GM18505 (cell line): ENCODE data around the gene CNNM2.
"Not testable (repeated sequence)": the region's sequence is repeated elsewhere in the genome, so short reads cannot be mapped to it uniquely, and the experiment has no call there.

Source experiments
- ATAC-seq: cut with Tn5 transposase; IDR thresholded peaks from one replicate; pipeline ENCODE4 v1.9.1; 2021; ENCODE audit not compliant: unreplicated experiment
- POLR2A ChIP-seq: IDR thresholded peaks from 4 replicates; pipeline ENCODE4 v1.6.1; 2011; ENCODE audit warnings: borderline replicate concordance; ENCODE audit not compliant: insufficient read depth, insufficient read length; ENCODE audit errors: extremely low read depth

CNNM2 gene

DNA sequence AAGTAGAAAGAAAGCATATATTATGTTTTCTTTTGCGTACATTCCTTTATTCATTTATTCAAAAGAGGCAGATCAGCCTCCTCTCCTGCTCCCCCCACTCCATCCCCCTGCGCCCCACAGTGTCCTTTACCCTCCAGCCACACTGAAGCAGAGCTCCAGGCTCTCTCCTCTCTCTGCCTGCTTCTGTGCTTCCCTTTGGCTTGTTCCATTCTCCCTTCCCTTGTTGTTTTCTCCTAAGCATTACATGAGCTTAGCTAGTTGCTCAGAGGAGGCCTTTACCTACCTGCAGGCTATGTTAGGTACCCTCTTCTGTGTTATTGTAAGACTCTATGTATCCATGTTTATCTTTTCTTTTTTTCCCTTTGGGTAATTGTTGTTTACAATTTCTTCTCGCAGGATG lies 27.4 kb downstream of the CNNM2 start:
- no peak for TF ChIP-seq POLR2A
- ATAC-seq, result no peak

DNA sequence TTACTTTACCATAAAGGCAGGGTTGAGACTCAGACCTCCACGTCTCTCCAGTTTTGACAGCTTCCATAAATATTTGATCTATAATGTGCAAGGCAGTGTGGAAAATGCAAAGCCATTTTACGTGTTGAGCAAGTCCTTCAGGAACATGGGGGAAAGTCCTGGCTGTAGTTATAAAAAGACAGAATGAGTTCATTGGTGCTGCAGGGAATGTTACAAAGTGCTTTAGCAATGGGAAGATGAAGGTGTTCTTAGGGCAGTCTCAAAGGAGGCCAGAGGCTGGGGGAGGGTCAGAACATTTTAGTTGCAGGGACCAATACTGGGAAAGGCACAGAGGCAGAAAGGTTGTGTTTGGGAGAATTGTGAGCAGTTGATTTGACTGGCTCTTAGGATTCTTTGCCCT lies 27.9 kb downstream of the CNNM2 start:
- no peak for TF ChIP-seq POLR2A
- ATAC-seq, result no peak

DNA sequence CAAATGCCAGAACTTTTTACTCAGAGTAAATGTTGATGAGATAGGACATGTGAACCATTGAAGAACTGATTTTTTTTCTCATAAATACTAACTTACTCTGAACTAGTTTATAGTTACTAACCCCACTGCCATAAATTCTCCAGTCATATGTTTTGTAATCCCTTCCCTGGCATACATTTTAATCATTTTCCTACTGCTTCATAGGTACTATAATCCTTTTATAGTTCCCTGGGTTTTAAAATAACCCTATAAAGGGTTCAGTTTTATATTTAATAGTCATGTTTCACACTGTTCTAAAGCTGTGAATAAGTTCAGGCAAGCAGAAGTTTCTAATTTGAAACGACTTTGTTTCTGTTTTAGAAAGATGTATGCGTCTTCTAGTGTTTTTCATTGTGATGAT lies 28.9 kb downstream of the CNNM2 start:
- no peak for ATAC-seq
- TF ChIP-seq POLR2A, result no peak

DNA sequence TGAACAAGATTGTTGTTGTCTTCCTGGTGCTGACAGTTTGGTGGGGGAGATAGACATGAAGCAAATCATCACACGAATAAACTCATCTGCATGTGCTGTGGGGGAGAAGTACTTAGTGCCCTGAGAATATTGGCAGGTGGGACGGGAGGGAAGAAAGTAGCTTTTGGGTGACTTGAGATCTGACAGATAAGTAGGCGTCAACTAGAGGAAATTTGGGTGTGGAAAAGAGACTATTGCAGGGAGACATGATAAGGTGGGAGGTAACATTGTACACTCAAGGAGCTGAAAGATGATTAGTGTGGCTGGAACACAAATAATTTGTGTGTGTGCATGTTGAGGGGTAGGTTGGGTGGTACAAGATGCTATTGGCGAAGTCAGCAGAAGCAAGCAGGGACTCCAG lies 30.1 kb downstream of the CNNM2 start:
- TF ChIP-seq POLR2A, result no peak
- no peak for ATAC-seq

DNA sequence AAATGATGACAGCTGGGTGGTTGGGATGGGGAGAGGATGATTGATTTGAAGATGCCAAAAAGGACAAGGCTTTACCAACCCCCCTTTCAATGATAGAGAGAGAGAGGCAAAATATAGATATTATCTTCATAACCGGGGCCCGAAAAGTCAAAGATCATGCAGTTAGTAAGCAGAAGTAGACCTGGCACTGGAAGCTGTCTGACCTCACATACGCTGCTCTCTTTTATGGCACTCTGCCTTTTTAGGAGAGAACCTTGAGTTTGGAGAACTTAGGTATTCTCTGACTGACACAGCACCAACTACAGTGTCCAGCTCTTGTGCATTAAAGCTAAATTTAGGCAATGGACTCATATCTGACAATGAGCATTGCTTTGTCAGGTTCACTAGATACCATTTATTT lies 30.7 kb downstream of the CNNM2 start:
- TF ChIP-seq POLR2A, result no peak
- no peak for ATAC-seq

DNA sequence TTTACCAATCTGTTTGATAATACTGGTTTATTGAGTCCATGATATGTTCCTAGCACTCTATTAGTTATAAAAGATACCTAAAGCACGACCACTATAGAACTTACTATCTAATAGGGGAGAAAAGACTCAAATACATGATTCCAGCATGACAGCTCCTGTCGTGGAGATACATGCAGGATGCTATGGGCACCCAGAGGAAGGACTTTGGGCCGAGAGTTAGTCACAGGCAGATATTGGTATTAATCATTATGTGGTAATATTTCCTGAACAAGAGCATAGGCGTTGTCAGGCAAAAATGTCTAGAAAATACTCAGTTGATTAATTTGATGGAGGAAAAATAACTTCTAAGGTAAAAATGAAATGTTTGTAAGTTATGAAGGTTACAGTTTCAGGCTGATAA lies 31.8 kb downstream of the CNNM2 start:
- no peak for ATAC-seq
- no peak for TF ChIP-seq POLR2A

DNA sequence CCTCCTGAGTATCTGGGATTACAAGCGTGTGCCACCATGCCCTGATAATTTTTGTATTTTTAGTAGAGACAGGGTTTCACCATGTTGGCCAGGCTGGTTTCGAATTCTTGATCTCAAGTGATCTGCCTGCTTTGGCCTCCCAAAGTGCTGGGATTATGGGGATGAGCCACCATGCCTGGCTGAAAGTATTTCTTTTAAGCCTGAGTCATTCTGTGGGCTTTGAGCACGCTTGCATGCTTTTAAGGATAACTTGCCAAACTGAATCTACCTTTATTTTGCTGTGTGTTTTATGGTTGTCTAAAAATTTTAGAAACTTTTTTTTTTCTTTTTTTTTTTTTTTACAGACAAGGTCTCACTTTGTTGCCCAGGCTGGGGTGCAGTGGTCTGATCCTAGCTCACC lies 33.2 kb downstream of the CNNM2 start:
- TF ChIP-seq POLR2A, result no peak
- ATAC-seq, result no peak

DNA sequence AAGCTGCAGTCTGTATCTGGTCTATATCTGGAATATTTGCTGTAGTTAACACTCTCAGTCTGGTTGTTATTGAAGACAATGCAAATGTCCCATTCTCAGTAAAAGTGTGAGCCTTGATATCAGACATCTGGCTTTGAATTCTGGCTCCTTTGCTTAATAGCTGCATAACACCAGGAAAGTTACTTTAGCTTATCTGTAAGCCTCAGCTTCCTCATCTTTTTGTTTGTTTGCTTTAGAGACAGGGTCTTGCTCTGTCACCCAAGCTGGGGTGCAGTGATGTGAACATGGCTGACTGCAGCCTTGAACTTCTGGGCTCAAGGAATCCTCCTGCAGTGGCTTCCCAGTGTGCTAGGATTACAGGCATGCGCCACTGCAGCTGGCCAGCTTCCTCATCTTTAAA lies 41.3 kb downstream of the CNNM2 start:
- TF ChIP-seq POLR2A, result no peak
- ATAC-seq, result no peak

DNA sequence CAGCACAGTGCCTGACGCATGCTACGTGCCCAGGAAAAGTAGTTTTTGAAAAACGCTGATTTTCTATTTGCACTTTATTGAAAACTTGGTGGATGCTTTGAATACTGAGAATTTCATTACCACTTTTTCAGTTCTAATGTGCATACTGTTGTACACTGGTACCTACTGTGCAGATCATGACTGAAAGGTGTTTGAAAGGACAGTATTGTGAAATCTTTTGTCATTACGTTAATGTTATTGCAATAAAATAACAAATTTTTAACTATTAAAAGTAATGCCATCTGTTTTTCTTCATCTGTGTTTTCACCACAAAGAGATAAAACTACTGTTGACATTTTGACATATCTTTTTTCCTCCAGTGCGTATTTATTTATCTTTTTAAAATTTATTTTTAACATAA lies 42.1 kb downstream of the CNNM2 start:
- ATAC-seq, result no peak
- no peak for TF ChIP-seq POLR2A

DNA sequence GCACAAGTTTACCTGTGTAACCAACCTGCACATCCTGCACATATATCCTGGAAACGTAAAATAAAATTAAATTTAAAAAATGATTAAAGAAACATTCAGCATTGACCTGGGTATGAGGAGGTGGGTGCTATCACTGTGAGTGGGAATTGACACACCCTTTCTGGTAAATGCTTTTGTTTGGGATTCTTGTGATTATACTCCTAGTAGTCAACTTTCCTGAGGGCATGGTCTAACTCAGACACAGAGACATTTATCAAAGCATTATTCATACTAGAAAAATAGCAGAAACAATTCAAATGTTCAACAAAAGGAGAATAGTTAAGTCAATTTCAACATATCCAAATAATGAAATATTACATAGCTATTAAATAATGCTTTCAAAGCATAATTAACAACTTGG lies 44.2 kb downstream of the CNNM2 start:
- TF ChIP-seq POLR2A, result no peak
- ATAC-seq, result no peak

DNA sequence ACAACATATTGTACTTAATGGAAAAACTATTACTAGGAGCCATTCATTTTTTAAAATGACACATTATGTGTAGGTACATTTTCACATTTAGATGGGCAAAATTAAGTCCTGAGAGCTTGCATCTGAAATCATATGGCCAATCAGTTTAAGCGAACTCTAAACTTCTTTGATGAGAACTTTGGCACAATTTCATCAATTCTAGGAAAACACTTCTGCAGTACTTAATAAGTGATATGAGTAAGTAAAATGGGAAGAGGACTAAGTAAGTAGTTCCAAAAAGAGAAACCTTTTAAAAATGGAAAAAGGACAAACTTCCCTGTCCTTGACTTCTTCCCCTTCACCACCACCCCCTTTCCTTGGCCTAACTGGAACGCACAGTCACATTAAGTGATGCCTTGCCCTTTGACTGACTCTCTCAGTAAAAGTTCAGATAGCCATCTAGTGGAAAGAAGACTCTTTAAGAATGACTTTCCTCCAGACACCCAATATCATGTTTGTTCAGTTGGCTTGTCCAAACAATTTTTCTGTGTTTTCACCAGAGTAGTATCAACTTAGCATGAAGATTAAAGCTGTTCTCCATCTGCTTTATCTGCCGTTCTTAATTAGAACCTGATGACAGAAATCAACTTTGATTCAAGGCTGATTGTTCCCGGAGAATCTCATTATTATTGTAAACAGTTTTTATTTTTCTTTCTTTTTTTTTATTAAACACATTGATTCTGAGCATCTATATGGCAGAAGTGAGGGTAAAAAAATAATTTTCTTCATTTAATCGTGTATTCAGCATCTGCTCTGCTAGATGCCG lies 45.1 kb downstream of the CNNM2 start:
- no peak for TF ChIP-seq POLR2A
- ATAC-seq, result no peak

DNA sequence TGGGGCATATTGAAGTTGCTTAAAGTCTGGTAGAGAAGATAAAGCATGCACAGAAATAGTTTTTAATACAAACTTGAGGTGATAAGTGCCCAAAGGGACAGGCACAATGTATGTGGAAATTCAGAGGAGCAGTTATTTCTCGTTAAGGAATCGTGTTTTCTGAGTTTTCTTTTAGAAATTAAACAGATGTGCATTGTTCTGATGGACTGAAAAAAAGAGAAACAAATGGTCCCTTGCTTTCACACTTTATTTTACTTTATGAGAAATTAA lies 45.6 kb downstream of the CNNM2 start:
- no peak for TF ChIP-seq POLR2A
- ATAC-seq, result no peak

DNA sequence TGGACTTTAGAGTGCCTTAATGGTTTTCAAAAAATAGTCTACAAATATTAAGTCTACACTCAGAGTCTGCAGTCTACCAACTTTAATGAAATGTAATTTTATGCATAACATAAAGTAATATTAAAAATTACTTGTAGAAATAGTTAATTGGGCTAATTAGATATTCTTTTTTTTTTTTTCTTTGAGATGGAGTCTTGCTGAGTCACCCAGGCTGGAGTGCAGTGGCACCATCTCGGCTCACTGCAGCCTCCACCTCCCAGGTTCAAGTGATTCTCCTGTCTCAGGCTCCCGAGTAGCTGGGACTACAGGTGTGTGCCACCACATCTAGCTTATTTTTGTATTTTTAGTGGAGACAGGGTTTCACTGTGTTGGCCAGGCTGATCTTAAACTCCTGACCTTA lies 46.0 kb downstream of the CNNM2 start:
- ATAC-seq, result not testable (repeated sequence)

DNA sequence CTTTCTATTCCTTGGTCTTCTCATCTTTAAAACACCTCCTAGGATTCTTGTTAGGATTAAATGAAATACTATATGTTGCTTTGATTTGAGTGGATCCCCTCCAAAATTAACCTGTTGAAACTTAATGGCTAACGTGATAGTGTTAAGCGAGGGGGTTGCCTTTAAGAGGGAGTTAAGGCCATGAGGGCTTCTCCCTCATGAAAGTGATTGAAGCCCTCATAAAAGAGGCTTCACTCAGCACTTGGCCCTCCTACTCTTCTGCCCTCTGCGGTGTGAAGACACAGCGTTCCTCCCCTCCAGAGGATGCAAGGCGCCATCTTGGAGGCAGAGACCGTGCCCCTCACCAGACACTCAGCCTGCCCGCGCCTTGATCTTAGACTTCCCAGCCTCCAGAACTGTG lies 46.6 kb downstream of the CNNM2 start:
- no peak for ATAC-seq
- TF ChIP-seq POLR2A, result no peak

DNA sequence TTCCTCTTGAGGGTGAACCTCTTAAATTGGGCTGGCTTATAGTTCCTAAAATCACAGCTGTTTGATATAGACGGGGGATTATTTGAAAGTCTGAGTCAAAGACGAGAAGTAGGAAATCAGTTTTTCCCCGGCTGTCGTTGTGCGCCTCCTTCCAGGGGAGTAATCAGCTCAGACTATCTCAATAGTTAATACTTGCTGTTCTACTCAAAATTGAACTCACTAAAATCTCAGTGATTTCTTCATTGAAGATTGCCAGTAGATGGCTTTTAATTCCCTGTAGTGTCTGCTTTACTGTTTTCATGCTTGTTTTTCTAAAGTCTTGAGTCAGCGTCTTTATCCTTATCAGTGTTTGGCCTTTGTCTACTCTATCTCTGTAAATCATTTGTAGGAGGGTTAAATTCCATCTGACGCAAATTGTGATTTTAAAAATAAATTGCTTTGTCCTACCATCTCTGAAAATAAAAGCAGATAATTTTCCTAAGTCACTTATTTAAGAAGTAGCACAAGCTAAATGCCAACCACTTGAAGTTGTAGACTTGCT lies 47.3 kb downstream of the CNNM2 start:
- no peak for TF ChIP-seq POLR2A
- no peak for ATAC-seq
